ENCODE results near the gene FGFR2. TPM values are rescaled to one million over a fixed set of nuclear protein-coding genes. Genes with fewer than 3 reads are reported as not detected.

The FGFR2 gene
- total and polyA plus RNA-seq, 2 of the 4 experiments (the other 2 are of a cell fraction): not detected

GRCh38 chr10:121608469-121609190, 10.4 kb upstream of the FGFR2 start:
- no peak overlapping the region for H3K4ac ChIP-seq (ENCODE audit: low read depth, low read length)
- in situ Hi-C loops (cut with MboI; ENCODE audit: low sequenced_read_pairs) (no loop called here), intact Hi-C loops (cut with micrococcal nuclease) (loop anchor here (5.0 kb wide), 1 partner anchor 666 kb away; no protein-coding TSS in a partner anchor), dilution Hi-C loops (cut with HindIII; ENCODE audit: low sequenced_read_pairs, unreplicated experiment) (no loop called here)
- no peaks in the 10 kb centered on the region for H3K27me3 ChIP-seq (ENCODE audit: control insufficient read depth, insufficient read depth, low read length)
- no peak overlapping the region for H3K27ac ChIP-seq (ENCODE audit: insufficient read depth, low read length)
- H3K9ac ChIP-seq (ENCODE audit: low read depth, low read length): no peak overlapping the region
- no peak overlapping the region for H2BK15ac ChIP-seq (ENCODE audit: low read depth, low read length)
- H3K4me2 ChIP-seq (ENCODE audit: low read depth, low read length): no peak overlapping the region
- H2BK20ac ChIP-seq (ENCODE audit: low read depth, low read length): no peak overlapping the region
- H3K4me3 ChIP-seq (ENCODE audit: insufficient read depth, low read depth, low read length): no peak overlapping the region
- H2AK5ac ChIP-seq (ENCODE audit: low read depth, low read length): no peak overlapping the region
- no peak for DNase-seq
- ChIA-PET POLR2A (ENCODE audit: unreplicated experiment) (no interaction called here), CTCF (no interaction called here)
- H2AK9ac ChIP-seq (replicated peaks; ENCODE audit: low read depth, low read length, poor library complexity): no peak overlapping the region
- no peaks in the 10 kb centered on the region for H3K79me1 ChIP-seq (ENCODE audit: low read depth in 1 of 2, low read length in 2 of 2)
- H3K18ac ChIP-seq (ENCODE audit: low read depth, low read length): no peak overlapping the region
- no peaks in the 10 kb centered on the region for H4K20me1 ChIP-seq (ENCODE audit: insufficient read depth, low read length)
- TF ChIP-seq CTCF (conservative IDR thresholded peaks at IDR 0.05; ENCODE audit: low read depth, low read length) (peak; percentile 40), MXI1 (IDR thresholded peaks at IDR 0.05; ENCODE audit: borderline replicate concordance, low read depth, low read length) (no peak)
- no peak overlapping the region for H4K91ac ChIP-seq (ENCODE audit: insufficient read depth, low read depth, low read length)
- no peak overlapping the region for H4K5ac ChIP-seq (ENCODE audit: low read depth, low read length)
- H3K23ac ChIP-seq (ENCODE audit: low read depth, low read length): no peak overlapping the region
- no peaks in the 10 kb centered on the region for H3K4me1 ChIP-seq (ENCODE audit: control insufficient read depth, insufficient read depth, low read length)
- 6% methylated on average over 23 of the region's 59 CpGs; no CpG with 5 or more reads in 1 of the 2 experiments for WGBS, 2 experiments (ENCODE audit: extremely low coverage in 2 of 2, insufficient read length in 1 of 2)
- no peak overlapping the region for H3K56ac ChIP-seq (ENCODE audit: extremely low read depth, insufficient read depth, low read length)
- no peak overlapping the region for H3K14ac ChIP-seq (replicated peaks; ENCODE audit: low read depth, low read length)
- no TSS peak for BruUV-seq (replicated peaks)
- no peak overlapping the region for H4K8ac ChIP-seq (ENCODE audit: low read depth in 2 of 2, low read length in 2 of 2)
- peaks cover 12% of the 10 kb centered on the region; the same call in 1 of the 2 replicates for H3K9me3 ChIP-seq (ENCODE audit: control insufficient read depth, insufficient read depth, low read length)
- H2BK120ac ChIP-seq (ENCODE audit: low read depth, low read length): no peak overlapping the region
- no peak; the same call in 1 of the 2 replicates for ATAC-seq (ENCODE audit: low read depth)
- H2BK5ac ChIP-seq (ENCODE audit: low read depth, low read length, poor library complexity, severe bottlenecking): no peak overlapping the region
- H3K36me3 ChIP-seq (ENCODE audit: control insufficient read depth, insufficient read depth, low read length): no peaks in the 10 kb centered on the region
- H2AFZ ChIP-seq (replicated peaks; ENCODE audit: low read length, poor library complexity): no peak overlapping the region
- no peaks in the 10 kb centered on the region for H3K9me1 ChIP-seq (ENCODE audit: insufficient read depth, low read length)

Data from IMR-90 (cell line).